ENCODE measurements around the gene PCDHGA1. TPM values are rescaled to one million over a fixed set of nuclear protein-coding genes. Genes with fewer than 3 reads are reported as not detected.

Gene PCDHGA1
- total RNA-seq, 1 donor from 2014 or later: 0.54 TPM

- Mint-ChIP-seq H3K27ac (ENCODE audit: unreplicated experiment) (no peak overlapping the region), H3K27me3 (ENCODE audit: low read depth) (no peaks in the 10 kb centered on the region), H3K4me3 (peak overlapping the region; percentile 82), H3K36me3 (ENCODE audit: low read depth) (peaks cover 34% of the 10 kb centered on the region), H3K4me1 (peaks cover 96% of the 10 kb centered on the region), H3K9me3 (no peaks in the 10 kb centered on the region)
- no peak for DNase-seq (ENCODE audit: low read depth, low spot score)
- no peak for TF ChIP-seq CTCF (conservative IDR thresholded peaks at IDR 0.05)
Measured at GRCh38 chr5:141517312-141517711, 187.0 kb downstream of the PCDHGA1 start.

- TF ChIP-seq CTCF (conservative IDR thresholded peaks at IDR 0.05): no peak
- H3K4me3 Mint-ChIP-seq: peak overlapping the region; percentile 82
- no peaks in the 10 kb centered on the region for H3K9me3 Mint-ChIP-seq
- peaks cover 31% of the 10 kb centered on the region for H3K36me3 Mint-ChIP-seq (ENCODE audit: low read depth)
- no peaks in the 10 kb centered on the region for H3K27me3 Mint-ChIP-seq (ENCODE audit: low read depth)
- DNase-seq (ENCODE audit: low read depth, low spot score): no peak
- peaks cover 96% of the 10 kb centered on the region for H3K4me1 Mint-ChIP-seq
- H3K27ac Mint-ChIP-seq (ENCODE audit: unreplicated experiment): peak overlapping the region; percentile 59
Measured at GRCh38 chr5:141517880-141518617, 187.7 kb downstream of the PCDHGA1 start.

- Mint-ChIP-seq H3K27me3 (ENCODE audit: low read depth) (no peaks in the 10 kb centered on the region), H3K36me3 (ENCODE audit: low read depth) (peaks cover 31% of the 10 kb centered on the region), H3K9me3 (no peaks in the 10 kb centered on the region), H3K4me3 (no peak overlapping the region), H3K4me1 (peaks cover 96% of the 10 kb centered on the region), H3K27ac (ENCODE audit: unreplicated experiment) (no peak overlapping the region)
- no peak for DNase-seq (ENCODE audit: low read depth, low spot score)
- no peak for TF ChIP-seq CTCF (conservative IDR thresholded peaks at IDR 0.05)
Measured at GRCh38 chr5:141518618-141519015, 188.3 kb downstream of the PCDHGA1 start.

- H3K4me3 Mint-ChIP-seq: peak overlapping the region; percentile 35
- peak overlapping the region; percentile 83 for H3K27ac Mint-ChIP-seq (ENCODE audit: unreplicated experiment)
- peaks cover 33% of the 10 kb centered on the region for H3K36me3 Mint-ChIP-seq (ENCODE audit: low read depth)
- DNase-seq (ENCODE audit: low read depth, low spot score): no peak
- H3K27me3 Mint-ChIP-seq (ENCODE audit: low read depth): no peaks in the 10 kb centered on the region
- peaks cover 96% of the 10 kb centered on the region for H3K4me1 Mint-ChIP-seq
- peaks cover 3% of the 10 kb centered on the region for H3K9me3 Mint-ChIP-seq
- no peak for TF ChIP-seq CTCF (conservative IDR thresholded peaks at IDR 0.05)
Measured at GRCh38 chr5:141519605-141520565, 189.6 kb downstream of the PCDHGA1 start.

- peak overlapping the region; percentile 27 for H3K4me3 Mint-ChIP-seq
- TF ChIP-seq CTCF (conservative IDR thresholded peaks at IDR 0.05): no peak
- peaks cover 35% of the 10 kb centered on the region for H3K36me3 Mint-ChIP-seq (ENCODE audit: low read depth)
- DNase-seq (ENCODE audit: low read depth, low spot score): no peak
- H3K27ac Mint-ChIP-seq (ENCODE audit: unreplicated experiment): peak overlapping the region; percentile 15
- H3K27me3 Mint-ChIP-seq (ENCODE audit: low read depth): no peaks in the 10 kb centered on the region
- H3K4me1 Mint-ChIP-seq: peaks cover 94% of the 10 kb centered on the region
- peaks cover 3% of the 10 kb centered on the region for H3K9me3 Mint-ChIP-seq
Measured at GRCh38 chr5:141521244-141521781, 191.0 kb downstream of the PCDHGA1 start.
